WTC11 (cell line): ENCODE results near the gene MTG1. TPM values are rescaled to one million over a fixed set of nuclear protein-coding genes. Genes with fewer than 3 reads are reported as not detected.

Experiments used
- ATAC-seq: fragments of 200-7000 bp; cut with Tn5 transposase; 2 replicates; pipeline ENCODE4 v1.10.0; 2021; ENCODE audit warnings: mild to moderate bottlenecking, moderate library complexity
- CTCF ChIA-PET: fragments of 300-600 bp; sonication (Branson Sonifier 250); formaldehyde crosslinking; loops from one replicate; lab custom pipeline; 2021; ENCODE audit warnings: antibody characterized with exemption; lab: Charles Lee
- POLR2A ChIA-PET: fragments of 350-600 bp; sonication (Branson Sonifier 250); formaldehyde crosslinking; loops from one replicate; lab custom pipeline; 2021; ENCODE audit warnings: antibody characterized with exemption; lab: Charles Lee
- DNase-seq: peaks from one replicate; pipeline ENCODE4 v3.0.0; 2021; ENCODE audit warnings: low spot score
- H3K27ac Mint-ChIP-seq: 2 replicates; pipeline ENCODE4 v1.8.0; 2021; ENCODE audit warnings: mixed read lengths
- H3K27me3 Mint-ChIP-seq: 2 replicates; pipeline ENCODE4 v1.8.0; 2021; ENCODE audit warnings: low read depth, mild to moderate bottlenecking, moderate library complexity, mixed read lengths
- H3K36me3 Mint-ChIP-seq: 2 replicates; pipeline ENCODE4 v1.8.0; 2021; ENCODE audit warnings: mixed read lengths
- H3K4me1 Mint-ChIP-seq: 2 replicates; pipeline ENCODE4 v1.8.0; 2022; ENCODE audit warnings: mixed read lengths
- H3K4me3 Mint-ChIP-seq: 2 replicates; pipeline ENCODE4 v1.8.0; 2021; ENCODE audit warnings: mild to moderate bottlenecking, moderate library complexity, mixed read lengths
- H3K9me3 Mint-ChIP-seq: 2 replicates; pipeline ENCODE4 v1.8.0; 2021; ENCODE audit warnings: mixed read lengths
- FOXJ3 ChIP-seq: sonication (generic); formaldehyde crosslinking; IDR thresholded peaks from 2 replicates; pipeline ENCODE4 v1.9.0; 2021; ENCODE audit warnings: missing genetic modification reagents, mild to moderate bottlenecking, borderline replicate concordance
- GRHL2 ChIP-seq: fragments of 250-450 bp; sonication (Bioruptor Pico); IDR thresholded peaks from 2 replicates; pipeline ENCODE4 v1.8.0; 2022; ENCODE audit warnings: mild to moderate bottlenecking, moderate library complexity; ENCODE audit not compliant: insufficient replicate concordance, severe bottlenecking
- HMGA2 ChIP-seq: fragments of 250-450 bp; sonication (Bioruptor Pico); IDR thresholded peaks from 2 replicates; pipeline ENCODE4 v1.4.0; 2021; ENCODE audit warnings: mild to moderate bottlenecking, moderate library complexity
- MXD4 ChIP-seq: fragments of 250-450 bp; sonication (Bioruptor Pico); IDR thresholded peaks from 2 replicates; pipeline ENCODE4 v1.8.0; 2021; ENCODE audit warnings: mild to moderate bottlenecking, moderate library complexity, borderline replicate concordance
- MYBL2 ChIP-seq: sonication (generic); formaldehyde crosslinking; IDR thresholded peaks from 2 replicates; pipeline ENCODE4 v1.8.1; 2023; ENCODE audit warnings: mild to moderate bottlenecking, moderate library complexity, missing genetic modification reagents
- NFATC4 ChIP-seq: fragments of 250-450 bp; sonication (Bioruptor Pico); IDR thresholded peaks from 2 replicates; pipeline ENCODE4 v1.9.0; 2021; ENCODE audit warnings: mild to moderate bottlenecking
- NFE2L1 ChIP-seq: sonication (generic); formaldehyde crosslinking; IDR thresholded peaks from 2 replicates; pipeline ENCODE4 v1.8.1; 2023; ENCODE audit warnings: missing genetic modification reagents
- NR2C2 ChIP-seq: sonication (generic); formaldehyde crosslinking; IDR thresholded peaks from 2 replicates; pipeline ENCODE4 v1.8.0; 2022; ENCODE audit warnings: mild to moderate bottlenecking, missing genetic modification reagents
- RELA ChIP-seq: sonication (generic); formaldehyde crosslinking; IDR thresholded peaks from 2 replicates; pipeline ENCODE4 v1.8.1; 2022; ENCODE audit warnings: missing genetic modification reagents, mild to moderate bottlenecking, borderline replicate concordance
- TEAD1 ChIP-seq: sonication (generic); formaldehyde crosslinking; IDR thresholded peaks from 2 replicates; pipeline ENCODE4 v1.8.0; 2022; ENCODE audit warnings: mild to moderate bottlenecking, missing genetic modification reagents
- TEAD4 ChIP-seq: sonication (generic); formaldehyde crosslinking; IDR thresholded peaks from 2 replicates; pipeline ENCODE4 v1.8.0; 2022; ENCODE audit warnings: mild to moderate bottlenecking, missing genetic modification reagents
- ZNF138 ChIP-seq: sonication (generic); formaldehyde crosslinking; conservative IDR thresholded peaks from 2 replicates; pipeline ENCODE4 v1.8.1; 2022; ENCODE audit warnings: mild to moderate bottlenecking, moderate library complexity, missing genetic modification reagents
- ZNF232 ChIP-seq: sonication (generic); formaldehyde crosslinking; IDR thresholded peaks from 2 replicates; pipeline ENCODE4 v1.8.0; 2022; ENCODE audit warnings: mild to moderate bottlenecking, missing genetic modification reagents
- ZNF263 ChIP-seq: sonication (generic); formaldehyde crosslinking; IDR thresholded peaks from 2 replicates; pipeline ENCODE4 v1.8.1; 2022; ENCODE audit warnings: low read depth, mild to moderate bottlenecking, moderate library complexity, missing genetic modification reagents
- ZNF317 ChIP-seq: sonication (generic); formaldehyde crosslinking; IDR thresholded peaks from 2 replicates; pipeline ENCODE4 v1.8.1; 2023; ENCODE audit warnings: low read depth, mild to moderate bottlenecking, moderate library complexity, missing genetic modification reagents, borderline replicate concordance
- ZNF416 ChIP-seq: fragments of 250-450 bp; sonication (Bioruptor Pico); IDR thresholded peaks from 2 replicates; pipeline ENCODE4 v1.9.0; 2021; ENCODE audit warnings: mild to moderate bottlenecking, inconsistent platforms
- total RNA-seq: library from RNA; stranded (reverse); gene quantifications from 3 replicates; pipeline ENCODE4 v1.2.3, GENCODE V29; 2021
- TF ChIP-seq, protein P1 (sequence below): sonication (generic); formaldehyde crosslinking; conservative IDR thresholded peaks from 2 replicates; pipeline ENCODE4 v1.8.1; 2023; ENCODE audit warnings: mild to moderate bottlenecking, low read depth, missing genetic modification reagents, moderate library complexity
- TF ChIP-seq, protein P2 (sequence below): sonication (generic); formaldehyde crosslinking; IDR thresholded peaks from 2 replicates; pipeline ENCODE4 v1.8.1; 2022; ENCODE audit warnings: mild to moderate bottlenecking, missing genetic modification reagents, moderate library complexity, borderline replicate concordance
- TF ChIP-seq, protein P3 (sequence below): sonication (generic); formaldehyde crosslinking; IDR thresholded peaks from 2 replicates; pipeline ENCODE4 v1.8.1; 2023; ENCODE audit warnings: mild to moderate bottlenecking, missing genetic modification reagents, moderate library complexity
- TF ChIP-seq, protein P4 (sequence below): sonication (generic); formaldehyde crosslinking; IDR thresholded peaks from 2 replicates; pipeline ENCODE4 v1.8.1; 2022; ENCODE audit warnings: low read depth, missing genetic modification reagents, borderline replicate concordance
- TF ChIP-seq, protein P5 (sequence below): fragments of 200-600 bp; IDR thresholded peaks from 2 replicates; pipeline ENCODE4 v1.8.0; 2022; ENCODE audit warnings: antibody characterized with exemption

Gene MTG1
- total RNA-seq, 1 experiment from 2014 or later: 63.0 TPM

DNA sequence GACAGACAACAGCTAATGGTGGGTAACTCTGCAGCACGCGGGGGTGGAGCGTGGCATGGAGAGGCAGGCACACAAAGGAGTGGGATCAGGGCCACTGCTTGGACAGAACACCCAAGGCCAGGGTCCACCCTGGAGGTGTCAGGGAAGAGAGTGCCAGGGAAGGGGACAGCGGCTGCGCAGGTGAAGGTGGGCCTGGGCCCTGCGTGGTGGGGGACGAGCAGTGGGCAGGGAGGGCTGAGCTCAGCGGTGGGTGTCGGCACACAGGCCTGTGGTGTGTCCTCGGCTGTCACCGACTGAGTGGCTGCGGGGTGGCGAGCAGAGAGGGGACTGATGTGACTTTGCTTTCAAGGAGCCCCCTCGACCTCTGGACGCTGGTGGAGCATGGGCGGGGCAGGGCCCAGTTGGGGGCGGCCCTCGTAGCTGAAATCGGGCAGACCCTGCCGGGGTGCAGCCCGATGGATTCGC, 51.3 kb downstream of the MTG1 start (continued):
- TF ChIP-seq, protein P1, sequence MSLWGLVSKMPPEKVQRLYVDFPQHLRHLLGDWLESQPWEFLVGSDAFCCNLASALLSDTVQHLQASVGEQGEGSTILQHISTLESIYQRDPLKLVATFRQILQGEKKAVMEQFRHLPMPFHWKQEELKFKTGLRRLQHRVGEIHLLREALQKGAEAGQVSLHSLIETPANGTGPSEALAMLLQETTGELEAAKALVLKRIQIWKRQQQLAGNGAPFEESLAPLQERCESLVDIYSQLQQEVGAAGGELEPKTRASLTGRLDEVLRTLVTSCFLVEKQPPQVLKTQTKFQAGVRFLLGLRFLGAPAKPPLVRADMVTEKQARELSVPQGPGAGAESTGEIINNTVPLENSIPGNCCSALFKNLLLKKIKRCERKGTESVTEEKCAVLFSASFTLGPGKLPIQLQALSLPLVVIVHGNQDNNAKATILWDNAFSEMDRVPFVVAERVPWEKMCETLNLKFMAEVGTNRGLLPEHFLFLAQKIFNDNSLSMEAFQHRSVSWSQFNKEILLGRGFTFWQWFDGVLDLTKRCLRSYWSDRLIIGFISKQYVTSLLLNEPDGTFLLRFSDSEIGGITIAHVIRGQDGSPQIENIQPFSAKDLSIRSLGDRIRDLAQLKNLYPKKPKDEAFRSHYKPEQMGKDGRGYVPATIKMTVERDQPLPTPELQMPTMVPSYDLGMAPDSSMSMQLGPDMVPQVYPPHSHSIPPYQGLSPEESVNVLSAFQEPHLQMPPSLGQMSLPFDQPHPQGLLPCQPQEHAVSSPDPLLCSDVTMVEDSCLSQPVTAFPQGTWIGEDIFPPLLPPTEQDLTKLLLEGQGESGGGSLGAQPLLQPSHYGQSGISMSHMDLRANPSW (CRISPR knock-in tag): no peak
- TF ChIP-seq TEAD1 (CRISPR knock-in tag): no peak
- no peak for TF ChIP-seq ZNF416 (CRISPR knock-in tag)
- TF ChIP-seq ZNF138 (CRISPR knock-in tag): no peak

DNA sequence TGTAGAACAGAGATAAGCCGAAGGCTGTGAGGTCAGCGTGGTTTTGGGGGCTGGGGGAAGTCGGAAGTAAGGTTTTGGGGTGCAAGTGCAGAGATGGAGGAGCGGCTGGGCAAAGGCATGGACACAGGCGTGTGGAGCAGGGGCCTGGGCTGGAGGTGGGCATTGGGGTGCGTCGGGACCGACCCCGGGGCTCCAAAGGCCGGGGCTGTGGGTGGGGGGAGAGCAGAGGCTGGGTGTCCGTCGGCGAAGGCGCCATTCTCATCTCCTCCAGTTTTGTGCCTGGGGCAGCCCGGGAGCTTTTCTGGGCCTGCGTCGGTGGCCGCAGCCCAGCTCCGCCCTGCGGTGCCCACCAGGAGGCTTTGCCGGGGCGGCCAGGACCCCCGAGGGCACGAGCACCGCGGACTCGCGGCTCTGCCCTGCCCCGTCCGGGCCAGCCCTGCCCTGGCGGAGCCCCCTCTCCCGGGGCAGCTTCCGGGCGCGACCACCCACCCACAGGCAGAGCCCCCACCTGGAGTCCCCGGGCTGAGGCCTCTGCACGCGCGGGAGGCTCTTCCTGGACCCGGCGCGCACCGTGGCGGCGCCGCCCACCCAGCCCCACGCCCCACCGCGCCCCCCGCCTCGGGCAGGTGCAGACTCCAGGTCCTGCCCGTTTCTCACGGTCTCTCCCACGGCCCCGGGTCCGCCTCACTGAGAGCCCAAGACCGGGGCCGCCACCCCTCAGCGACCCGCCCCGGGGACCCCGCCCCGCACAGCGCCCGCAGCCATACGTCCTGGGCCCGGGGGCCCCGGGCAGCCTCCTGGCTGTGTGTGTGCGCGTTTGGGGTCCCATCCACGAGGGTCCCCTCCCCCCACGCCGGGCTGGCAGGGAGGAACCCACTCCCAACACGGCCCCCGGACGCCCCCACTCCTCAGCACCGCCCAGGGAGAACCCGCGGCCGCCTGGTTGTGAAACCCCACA, 52.1 kb downstream of the MTG1 start:
- POLR2A ChIA-PET: no interaction called here
- Mint-ChIP-seq H3K4me1 (no peaks in the 10 kb centered on the region), H3K27ac (no peak overlapping the region), H3K27me3 (peaks cover 22% of the 10 kb centered on the region), H3K9me3 (peaks cover 71% of the 10 kb centered on the region)
- DNase-seq: no peak
- TF ChIP-seq ZNF263 (CRISPR knock-in tag): no peak
- no peak for TF ChIP-seq MXD4 (CRISPR knock-in tag)
- no peak for TF ChIP-seq GRHL2
- no peak for TF ChIP-seq FOXJ3 (CRISPR knock-in tag)
- TF ChIP-seq NFATC4: no peak
- no peak for TF ChIP-seq ZNF232 (CRISPR knock-in tag)
- TF ChIP-seq, protein P2, sequence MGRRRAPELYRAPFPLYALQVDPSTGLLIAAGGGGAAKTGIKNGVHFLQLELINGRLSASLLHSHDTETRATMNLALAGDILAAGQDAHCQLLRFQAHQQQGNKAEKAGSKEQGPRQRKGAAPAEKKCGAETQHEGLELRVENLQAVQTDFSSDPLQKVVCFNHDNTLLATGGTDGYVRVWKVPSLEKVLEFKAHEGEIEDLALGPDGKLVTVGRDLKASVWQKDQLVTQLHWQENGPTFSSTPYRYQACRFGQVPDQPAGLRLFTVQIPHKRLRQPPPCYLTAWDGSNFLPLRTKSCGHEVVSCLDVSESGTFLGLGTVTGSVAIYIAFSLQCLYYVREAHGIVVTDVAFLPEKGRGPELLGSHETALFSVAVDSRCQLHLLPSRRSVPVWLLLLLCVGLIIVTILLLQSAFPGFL (CRISPR knock-in tag): no peak
- TF ChIP-seq ZNF138 (CRISPR knock-in tag): no peak
- TF ChIP-seq, protein P3, sequence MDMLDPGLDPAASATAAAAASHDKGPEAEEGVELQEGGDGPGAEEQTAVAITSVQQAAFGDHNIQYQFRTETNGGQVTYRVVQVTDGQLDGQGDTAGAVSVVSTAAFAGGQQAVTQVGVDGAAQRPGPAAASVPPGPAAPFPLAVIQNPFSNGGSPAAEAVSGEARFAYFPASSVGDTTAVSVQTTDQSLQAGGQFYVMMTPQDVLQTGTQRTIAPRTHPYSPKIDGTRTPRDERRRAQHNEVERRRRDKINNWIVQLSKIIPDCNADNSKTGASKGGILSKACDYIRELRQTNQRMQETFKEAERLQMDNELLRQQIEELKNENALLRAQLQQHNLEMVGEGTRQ (CRISPR knock-in tag): no peak
- TF ChIP-seq NR2C2 (CRISPR knock-in tag): no peak
- no peak for TF ChIP-seq RELA
- no peak for TF ChIP-seq HMGA2 (CRISPR knock-in tag)
- no peak for TF ChIP-seq NFE2L1 (CRISPR knock-in tag)
- TF ChIP-seq MYBL2 (CRISPR knock-in tag): no peak
- TF ChIP-seq, protein P4, sequence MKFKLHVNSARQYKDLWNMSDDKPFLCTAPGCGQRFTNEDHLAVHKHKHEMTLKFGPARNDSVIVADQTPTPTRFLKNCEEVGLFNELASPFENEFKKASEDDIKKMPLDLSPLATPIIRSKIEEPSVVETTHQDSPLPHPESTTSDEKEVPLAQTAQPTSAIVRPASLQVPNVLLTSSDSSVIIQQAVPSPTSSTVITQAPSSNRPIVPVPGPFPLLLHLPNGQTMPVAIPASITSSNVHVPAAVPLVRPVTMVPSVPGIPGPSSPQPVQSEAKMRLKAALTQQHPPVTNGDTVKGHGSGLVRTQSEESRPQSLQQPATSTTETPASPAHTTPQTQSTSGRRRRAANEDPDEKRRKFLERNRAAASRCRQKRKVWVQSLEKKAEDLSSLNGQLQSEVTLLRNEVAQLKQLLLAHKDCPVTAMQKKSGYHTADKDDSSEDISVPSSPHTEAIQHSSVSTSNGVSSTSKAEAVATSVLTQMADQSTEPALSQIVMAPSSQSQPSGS: no peak
- TF ChIP-seq, protein P5, sequence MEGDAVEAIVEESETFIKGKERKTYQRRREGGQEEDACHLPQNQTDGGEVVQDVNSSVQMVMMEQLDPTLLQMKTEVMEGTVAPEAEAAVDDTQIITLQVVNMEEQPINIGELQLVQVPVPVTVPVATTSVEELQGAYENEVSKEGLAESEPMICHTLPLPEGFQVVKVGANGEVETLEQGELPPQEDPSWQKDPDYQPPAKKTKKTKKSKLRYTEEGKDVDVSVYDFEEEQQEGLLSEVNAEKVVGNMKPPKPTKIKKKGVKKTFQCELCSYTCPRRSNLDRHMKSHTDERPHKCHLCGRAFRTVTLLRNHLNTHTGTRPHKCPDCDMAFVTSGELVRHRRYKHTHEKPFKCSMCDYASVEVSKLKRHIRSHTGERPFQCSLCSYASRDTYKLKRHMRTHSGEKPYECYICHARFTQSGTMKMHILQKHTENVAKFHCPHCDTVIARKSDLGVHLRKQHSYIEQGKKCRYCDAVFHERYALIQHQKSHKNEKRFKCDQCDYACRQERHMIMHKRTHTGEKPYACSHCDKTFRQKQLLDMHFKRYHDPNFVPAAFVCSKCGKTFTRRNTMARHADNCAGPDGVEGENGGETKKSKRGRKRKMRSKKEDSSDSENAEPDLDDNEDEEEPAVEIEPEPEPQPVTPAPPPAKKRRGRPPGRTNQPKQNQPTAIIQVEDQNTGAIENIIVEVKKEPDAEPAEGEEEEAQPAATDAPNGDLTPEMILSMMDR: no peak
- no peak for TF ChIP-seq TEAD4 (CRISPR knock-in tag)
- no peak for TF ChIP-seq ZNF317 (CRISPR knock-in tag)
- TF ChIP-seq, all 79 proteins: peak for 0
- ATAC-seq: no peak
- Mint-ChIP-seq H3K4me3 (no peak overlapping the region), H3K36me3 (peaks cover 57% of the 10 kb centered on the region)
- CTCF ChIA-PET: no interaction called here
